Activated CD4-positive, alpha-beta T cell treated with anti-CD3 and anti-CD28 coated beads for 1 hour (primary cell): ENCODE measurements around the gene CCDC170.

Experiments
- DNase-seq: peaks from one replicate; pipeline ENCODE4 v3.0.0-alpha.2; 2020

The CCDC170 gene

GRCh38 chr6:151549790-151550189 is 56.0 kb downstream of the CCDC170 start:
- no peak for DNase-seq

GRCh38 chr6:151550618-151551017 is 56.8 kb downstream of the CCDC170 start:
- DNase-seq: no peak

- DNase-seq: no peak
Measured at GRCh38 chr6:151551223-151551857, 57.5 kb downstream of the CCDC170 start.

- DNase-seq: no peak
Measured at GRCh38 chr6:151553416-151554165, 59.8 kb downstream of the CCDC170 start.

- DNase-seq: no peak
Measured at GRCh38 chr6:151561238-151561637, 67.4 kb downstream of the CCDC170 start.

- DNase-seq: no peak
Measured at GRCh38 chr6:151564654-151565053, 70.8 kb downstream of the CCDC170 start.

GRCh38 chr6:151565940-151566339 is 72.1 kb downstream of the CCDC170 start:
- DNase-seq: no peak

GRCh38 chr6:151566557-151566956 is 72.7 kb downstream of the CCDC170 start:
- DNase-seq: no peak

GRCh38 chr6:151576633-151577032 is 82.8 kb downstream of the CCDC170 start:
- no peak for DNase-seq

- no peak for DNase-seq
Measured at GRCh38 chr6:151577257-151577656, 83.4 kb downstream of the CCDC170 start.

- no peak for DNase-seq
Measured at GRCh38 chr6:151585741-151586140, 91.9 kb downstream of the CCDC170 start.

GRCh38 chr6:151589667-151590066 is 95.8 kb downstream of the CCDC170 start:
- no peak for DNase-seq

- DNase-seq: no peak
Measured at GRCh38 chr6:151590742-151591141, 96.9 kb downstream of the CCDC170 start.

GRCh38 chr6:151592449-151593159 is 98.8 kb downstream of the CCDC170 start:
- DNase-seq: no peak

GRCh38 chr6:151609146-151609902 is 115.5 kb downstream of the CCDC170 start:
- no peak for DNase-seq

- no peak for DNase-seq
Measured at GRCh38 chr6:151610326-151610725, 116.5 kb downstream of the CCDC170 start.

- no peak for DNase-seq
Measured at GRCh38 chr6:151614630-151615029, 120.8 kb downstream of the CCDC170 start.

- no peak for DNase-seq
Measured at GRCh38 chr6:151616091-151616513, 122.3 kb downstream of the CCDC170 start.

- DNase-seq: no peak
Measured at GRCh38 chr6:151616600-151616999, 122.8 kb downstream of the CCDC170 start.

GRCh38 chr6:151617539-151617938 is 123.7 kb downstream of the CCDC170 start:
- DNase-seq: no peak

GRCh38 chr6:151618717-151619116 is 124.9 kb downstream of the CCDC170 start:
- no peak for DNase-seq

GRCh38 chr6:151620179-151620578 is 126.4 kb downstream of the CCDC170 start:
- no peak for DNase-seq

GRCh38 chr6:151624071-151624470 is 130.3 kb downstream of the CCDC170 start:
- no peak for DNase-seq
